Dermis microvascular lymphatic vessel endothelial cell (primary cell): ENCODE results near the gene PACC1. TPM values are rescaled to one million over a fixed set of nuclear protein-coding genes. Genes with fewer than 3 reads are reported as not detected.

Source experiments
- DNase-seq, 2 donors: peaks; one replicate each; pipeline versions ENCODE4 v3.0.0 to v3.0.0-alpha.2; 2010; ENCODE audit warnings: low read depth in 2 of 2
- total RNA-seq: library from RNA; depleted of rRNA; stranded (reverse); fragments of >200 nt; gene quantifications from 2 replicates; pipeline ENCODE4 v1.2.1, GENCODE V29; 2014

The PACC1 gene
- total RNA-seq, 1 donor from 2014 or later, result 6.0 TPM

DNA sequence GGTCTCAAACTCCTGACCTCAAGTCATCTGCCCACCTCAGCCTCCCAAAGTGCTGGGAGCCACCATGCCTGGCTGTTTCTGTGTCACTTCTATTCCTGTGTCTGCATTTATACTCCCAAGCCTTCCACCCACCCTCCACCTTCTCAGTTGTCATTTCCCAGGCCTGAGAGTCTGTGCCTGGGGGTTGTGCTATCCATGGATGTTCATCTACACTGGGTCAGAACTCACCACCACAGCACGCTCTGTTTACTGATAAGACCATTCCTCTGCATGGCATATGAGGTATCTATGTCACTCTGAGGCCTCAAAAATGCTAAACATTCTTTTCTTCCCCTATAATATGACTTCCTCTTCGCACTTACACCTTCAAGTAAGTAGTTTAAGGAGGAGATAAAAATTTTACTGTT, 24.1 kb upstream of the PACC1 start:
- DNase-seq, result no peak

DNA sequence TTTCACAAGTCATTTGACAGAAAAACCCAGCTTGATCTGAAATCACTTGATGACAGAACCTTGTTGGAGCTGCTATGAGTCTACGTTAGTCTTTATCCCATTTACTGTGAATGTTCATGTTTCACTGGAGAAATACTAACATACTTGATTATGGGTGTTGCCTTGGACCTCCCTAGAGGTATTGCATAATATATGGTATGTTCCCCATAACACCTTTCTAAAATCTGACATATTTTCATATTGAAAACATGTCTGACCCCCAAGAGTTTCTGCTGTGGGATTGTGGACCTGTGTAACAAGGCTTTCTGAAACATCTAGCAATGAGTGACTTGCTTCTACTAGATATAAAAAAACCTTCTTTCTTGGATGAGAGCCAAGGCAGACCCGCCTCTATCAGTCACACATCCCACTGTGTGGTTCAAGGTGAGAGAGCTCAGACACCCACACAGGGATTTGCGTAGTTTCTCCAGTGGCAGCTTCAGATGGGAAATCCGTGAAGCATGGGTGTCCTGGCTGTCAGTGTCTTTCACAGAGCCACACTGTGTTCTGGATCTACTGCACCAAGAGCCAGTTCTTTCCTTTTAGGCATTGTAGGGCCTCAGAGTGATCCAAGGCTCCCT, 22.6 kb upstream of the PACC1 start:
- DNase-seq, result no peak

DNA sequence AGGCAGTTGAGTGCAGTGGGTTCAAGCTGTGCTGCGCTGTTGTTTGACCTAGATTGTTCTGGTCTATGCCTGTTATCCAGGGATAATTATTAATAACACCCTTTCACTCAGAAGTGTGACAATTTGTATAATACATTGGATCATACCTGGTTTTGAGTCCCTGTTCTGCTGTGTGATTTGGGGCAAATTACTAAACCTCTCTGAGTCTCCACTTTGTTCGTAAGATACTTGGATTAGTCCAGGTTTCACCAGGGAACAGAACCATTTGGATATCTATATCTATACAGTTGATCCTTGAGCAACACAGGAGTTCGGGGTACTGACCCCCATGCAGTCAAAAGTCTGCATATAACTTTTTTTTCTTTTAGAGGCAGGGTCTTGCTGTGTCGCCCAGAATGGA, 20.3 kb upstream of the PACC1 start:
- no peak for DNase-seq

- no peak for DNase-seq
Measured at GRCh38 chr1:212433577-212434462, 19.1 kb upstream of the PACC1 start.

GRCh38 chr1:212432661-212433576, 18.2 kb upstream of the PACC1 start, which contains the start of gene NENF:
TSS of gene NENF (plus strand) at chr1:212432920. CDS start at chr1:212432944, 24 bp downstream.
- peak; percentile 2 to 78 for DNase-seq

GRCh38 chr1:212432272-212432660, 17.6 kb upstream of the PACC1 start:
- no peak for DNase-seq

DNA sequence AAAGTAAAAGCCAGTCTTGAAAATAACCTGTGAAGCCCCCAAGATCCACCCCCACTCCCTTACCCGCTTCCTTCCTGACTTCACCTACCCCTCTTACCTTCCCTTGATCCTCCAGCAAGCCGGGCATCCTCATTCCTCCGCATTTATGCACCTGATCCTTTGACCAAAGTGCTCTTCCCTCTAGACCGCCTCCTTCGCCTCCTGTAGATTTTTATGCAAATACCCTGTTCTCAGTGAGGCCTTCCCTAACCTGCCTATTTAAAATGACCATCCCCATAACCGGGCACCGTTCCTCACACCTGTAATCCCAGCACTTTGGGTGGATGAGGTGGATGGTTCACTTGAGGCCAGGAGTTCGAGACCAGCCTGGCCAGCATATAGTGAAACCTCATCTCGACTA, 17.0 kb upstream of the PACC1 start:
- no peak for DNase-seq

DNA sequence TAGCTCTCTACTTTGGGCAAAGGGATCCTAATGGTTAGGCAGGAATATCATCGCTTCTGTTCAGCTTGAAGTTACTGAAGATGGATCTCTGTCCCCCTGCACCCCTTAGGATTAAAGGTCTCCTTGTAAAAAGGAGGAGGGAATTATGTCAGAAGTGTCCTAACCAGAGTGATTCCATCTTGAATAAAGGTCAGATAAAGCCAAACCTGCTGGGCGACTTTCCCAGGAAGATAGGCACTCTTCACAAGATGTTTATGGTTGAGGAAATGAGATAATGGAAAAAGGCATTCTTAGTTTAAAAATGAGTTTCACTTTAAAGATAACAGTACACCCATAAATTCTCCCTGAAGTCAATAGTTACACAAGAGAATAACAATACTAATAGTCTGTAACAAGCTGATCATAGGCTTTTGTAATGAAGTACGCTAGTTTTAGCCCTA, 16.3 kb upstream of the PACC1 start:
- DNase-seq, result peak in 1 of 2 donors; percentile 63

- DNase-seq, result no peak
Measured at GRCh38 chr1:212430416-212430815, 15.7 kb upstream of the PACC1 start.

DNA sequence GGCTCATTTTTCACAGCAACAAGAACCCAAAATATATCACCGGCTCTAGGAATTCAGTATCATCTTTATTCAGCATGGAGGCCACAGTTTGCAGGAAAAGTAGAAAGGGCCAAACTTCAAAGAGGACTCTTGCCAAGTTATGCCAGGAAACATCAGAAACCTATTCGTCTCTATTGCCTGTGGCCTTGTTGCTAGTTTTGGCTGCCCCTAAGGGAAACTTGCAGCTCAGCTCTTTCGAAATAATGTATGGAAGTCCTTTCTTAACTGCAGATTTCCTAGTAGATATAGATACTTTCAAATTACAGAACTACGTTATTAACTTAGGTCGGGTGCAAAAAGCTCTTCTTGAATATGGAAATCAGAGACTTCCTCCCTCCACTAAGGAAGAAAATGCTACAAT, 13.8 kb upstream of the PACC1 start:
- DNase-seq, result peak; percentile 45 to 68

DNA sequence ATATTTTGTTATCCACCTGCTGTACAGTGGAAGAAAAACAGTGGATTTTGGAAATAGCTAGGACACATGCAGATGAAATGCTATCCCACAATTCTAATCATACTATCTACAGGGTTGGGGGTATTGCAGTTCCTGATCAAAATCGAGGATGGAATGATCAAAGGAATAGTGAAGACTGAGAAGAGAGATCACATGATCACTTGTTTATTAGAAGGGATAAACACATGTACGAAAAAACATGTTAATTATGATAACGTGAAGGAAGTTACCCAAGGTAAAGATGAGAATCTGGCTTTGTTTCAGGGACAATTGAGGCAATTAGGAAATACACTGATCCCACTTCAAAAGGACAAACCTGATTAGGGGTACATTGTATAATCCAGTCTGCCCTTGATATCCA, 9.2 kb upstream of the PACC1 start:
- DNase-seq, result no peak

GRCh38 chr1:212421165-212421564, 6.5 kb upstream of the PACC1 start:
- DNase-seq, result no peak

DNA sequence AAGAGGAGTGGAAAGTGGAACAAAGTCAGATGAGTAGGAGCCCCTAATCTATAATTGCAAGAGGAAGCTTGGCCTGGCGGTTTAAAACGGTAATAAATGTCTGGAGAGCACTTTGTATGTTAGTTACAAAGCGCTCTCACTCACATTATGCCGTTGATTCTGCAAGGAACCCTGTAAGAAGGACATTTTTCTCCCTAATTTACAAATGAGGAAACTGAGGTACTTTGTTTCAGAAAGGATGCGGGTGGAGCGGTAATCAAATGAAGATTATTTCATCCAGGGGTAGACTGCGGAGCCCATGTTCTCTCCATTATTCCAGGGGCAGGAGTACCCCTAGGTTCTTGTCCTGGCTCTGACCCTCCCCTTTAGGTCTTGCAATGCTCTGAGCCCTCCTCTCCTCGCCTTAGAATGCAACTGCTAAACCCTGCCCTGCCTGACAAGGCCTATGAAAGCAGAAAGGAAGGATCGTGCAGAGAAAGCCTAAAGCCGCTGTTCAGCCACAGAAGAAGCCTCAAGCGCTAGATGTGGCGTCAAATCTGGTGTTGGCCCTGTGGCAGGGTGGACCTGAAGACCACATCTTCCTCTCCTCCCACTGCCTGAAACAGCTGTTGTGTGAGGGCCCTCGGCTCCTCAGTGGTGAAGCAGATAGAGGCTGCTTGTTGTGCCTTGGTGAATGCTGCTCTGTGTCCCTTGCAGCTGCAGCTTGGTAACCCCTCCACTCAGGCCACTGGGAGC, 588 bp upstream of the PACC1 start:
- no peak for DNase-seq

GRCh38 chr1:212413902-212414327, 771 bp downstream of the PACC1 start:
- no peak for DNase-seq

DNA sequence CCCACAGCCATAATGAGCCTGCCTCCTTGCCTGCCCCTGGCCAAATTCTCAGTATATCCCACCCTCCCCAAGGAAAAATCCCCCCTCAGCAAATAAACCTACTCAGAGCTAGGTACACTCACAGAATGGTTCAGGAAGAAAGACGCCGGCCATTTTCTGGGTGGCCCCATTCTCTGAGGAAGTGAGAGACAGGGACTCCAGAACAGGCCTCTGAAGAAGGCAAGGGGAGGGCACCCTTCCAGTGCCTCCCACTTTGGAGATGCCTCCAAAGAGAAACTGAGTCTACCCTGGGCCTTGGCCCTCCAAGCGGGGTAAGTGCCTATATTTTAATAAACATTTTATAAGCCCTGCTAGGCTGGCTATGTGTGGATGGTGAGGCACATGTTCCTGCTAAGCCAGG, 2.3 kb downstream of the PACC1 start:
- no peak for DNase-seq

DNA sequence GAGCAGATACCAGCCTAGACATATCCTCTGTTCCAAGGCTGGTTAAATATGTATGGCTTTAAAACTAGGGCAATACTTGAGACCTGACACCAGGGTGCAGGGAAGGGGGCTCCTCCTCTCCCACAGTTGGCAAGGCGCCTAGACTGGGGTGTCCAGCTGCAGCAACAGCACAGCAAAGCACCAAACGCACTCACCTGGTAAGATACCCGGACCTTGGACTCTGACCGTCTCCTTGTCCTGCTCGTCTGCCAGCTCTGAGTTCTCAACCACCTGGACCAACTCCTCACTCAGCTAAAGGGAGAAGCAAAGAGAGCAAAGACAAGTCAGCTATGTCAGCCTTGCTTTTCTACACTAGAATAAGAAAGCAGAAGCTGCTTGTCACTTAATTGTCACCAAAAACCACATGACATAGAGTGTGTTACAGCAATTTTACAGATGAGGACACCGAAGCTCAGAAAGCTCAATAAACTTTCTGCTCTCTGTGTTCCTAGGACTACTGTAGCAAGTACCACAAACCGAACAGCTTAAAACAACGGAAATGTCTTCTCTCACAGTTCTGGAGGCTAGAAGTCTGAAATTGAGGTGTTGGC, 4.4 kb downstream of the PACC1 start:
- no peak for DNase-seq

- no peak for DNase-seq
Measured at GRCh38 chr1:212402666-212403321, 11.9 kb downstream of the PACC1 start.

- DNase-seq, result peak in 1 of 2 donors; percentile 25
Measured at GRCh38 chr1:212401838-212402582, 12.7 kb downstream of the PACC1 start.

- DNase-seq, result no peak
Measured at GRCh38 chr1:212401042-212401441, 13.6 kb downstream of the PACC1 start.
